ENCODE data around the gene GNL1.

DNA sequence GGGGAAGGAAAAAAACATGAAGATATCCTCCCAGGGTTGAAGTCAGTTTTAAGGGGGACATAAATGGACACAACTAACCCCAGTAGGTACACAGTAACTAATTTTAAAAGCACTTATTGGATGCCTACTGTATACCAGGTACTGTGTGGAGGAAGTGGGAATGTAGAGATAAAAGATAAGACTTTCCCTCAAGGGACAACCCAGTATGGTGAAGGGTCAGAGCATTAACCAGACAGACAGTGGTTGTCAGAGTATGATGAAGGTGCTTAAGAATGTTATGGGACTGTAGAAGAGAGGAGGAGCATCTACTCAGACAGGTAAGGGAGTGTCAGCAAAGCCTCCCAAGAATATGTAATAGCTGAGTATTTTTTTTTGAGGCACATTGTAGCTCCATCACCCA, 15.9 kb upstream of the GNL1 start:
- TF ChIP-seq, protein P1, sequence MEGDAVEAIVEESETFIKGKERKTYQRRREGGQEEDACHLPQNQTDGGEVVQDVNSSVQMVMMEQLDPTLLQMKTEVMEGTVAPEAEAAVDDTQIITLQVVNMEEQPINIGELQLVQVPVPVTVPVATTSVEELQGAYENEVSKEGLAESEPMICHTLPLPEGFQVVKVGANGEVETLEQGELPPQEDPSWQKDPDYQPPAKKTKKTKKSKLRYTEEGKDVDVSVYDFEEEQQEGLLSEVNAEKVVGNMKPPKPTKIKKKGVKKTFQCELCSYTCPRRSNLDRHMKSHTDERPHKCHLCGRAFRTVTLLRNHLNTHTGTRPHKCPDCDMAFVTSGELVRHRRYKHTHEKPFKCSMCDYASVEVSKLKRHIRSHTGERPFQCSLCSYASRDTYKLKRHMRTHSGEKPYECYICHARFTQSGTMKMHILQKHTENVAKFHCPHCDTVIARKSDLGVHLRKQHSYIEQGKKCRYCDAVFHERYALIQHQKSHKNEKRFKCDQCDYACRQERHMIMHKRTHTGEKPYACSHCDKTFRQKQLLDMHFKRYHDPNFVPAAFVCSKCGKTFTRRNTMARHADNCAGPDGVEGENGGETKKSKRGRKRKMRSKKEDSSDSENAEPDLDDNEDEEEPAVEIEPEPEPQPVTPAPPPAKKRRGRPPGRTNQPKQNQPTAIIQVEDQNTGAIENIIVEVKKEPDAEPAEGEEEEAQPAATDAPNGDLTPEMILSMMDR (IDR thresholded peaks at IDR 0.05), result no peak
- TF ChIP-seq POLR2A (IDR thresholded peaks at IDR 0.05), result no peak
